GM23248 (cell line): ENCODE data around the gene INTS1.

Experiments
- EZH2 ChIP-seq: fragments of 200-600 bp; sonication (generic); IDR thresholded peaks from 2 replicates; pipeline ENCODE4 v1.6.1; 2018; ENCODE audit warnings: antibody characterized with exemption, mild to moderate bottlenecking; ENCODE audit not compliant: insufficient read depth, poor library complexity, severe bottlenecking
- EZH2phosphoT487 ChIP-seq: fragments of 200-600 bp; sonication (generic); IDR thresholded peaks from 2 replicates; pipeline ENCODE4 v1.6.1; 2018; ENCODE audit warnings: antibody characterized with exemption, moderate library complexity, mild to moderate bottlenecking, low read depth; ENCODE audit not compliant: insufficient read depth

DNA sequence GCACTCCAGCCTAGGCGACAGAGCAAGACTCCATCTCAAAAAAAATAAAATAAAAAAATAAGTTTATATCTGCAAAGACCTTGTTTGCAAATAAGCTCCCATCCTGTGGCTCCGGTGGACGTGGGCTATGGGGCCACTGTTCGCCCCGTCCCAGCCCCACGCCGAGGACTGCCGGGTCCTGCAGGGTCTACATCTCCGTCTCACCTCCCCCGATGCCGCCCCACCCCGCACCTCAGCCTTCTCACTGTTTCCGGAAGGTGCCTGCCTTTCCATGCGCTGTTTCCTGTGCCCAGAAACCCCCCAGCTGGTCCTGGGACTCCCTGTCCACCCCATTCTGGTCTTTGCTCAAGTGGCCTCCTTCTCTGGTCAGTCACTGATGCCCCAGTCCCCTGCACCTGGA, 5.0 kb upstream of the INTS1 start:
- TF ChIP-seq EZH2phosphoT487 = no peak
- no peak for TF ChIP-seq EZH2
